Dedifferentiated amniotic fluid mesenchymal stem cell (primary cell): Measurements from ENCODE around the gene NEUROD1.
"Not testable (repeated sequence)": the region's sequence is repeated elsewhere in the genome, so short reads cannot be mapped to it uniquely, and the experiment has no call there.

Experiments used
- DNase-seq: peaks from one replicate; pipeline ENCODE4 v3.0.0-alpha.2; 2016; ENCODE audit errors: extremely low spot score

The NEUROD1 gene

DNA sequence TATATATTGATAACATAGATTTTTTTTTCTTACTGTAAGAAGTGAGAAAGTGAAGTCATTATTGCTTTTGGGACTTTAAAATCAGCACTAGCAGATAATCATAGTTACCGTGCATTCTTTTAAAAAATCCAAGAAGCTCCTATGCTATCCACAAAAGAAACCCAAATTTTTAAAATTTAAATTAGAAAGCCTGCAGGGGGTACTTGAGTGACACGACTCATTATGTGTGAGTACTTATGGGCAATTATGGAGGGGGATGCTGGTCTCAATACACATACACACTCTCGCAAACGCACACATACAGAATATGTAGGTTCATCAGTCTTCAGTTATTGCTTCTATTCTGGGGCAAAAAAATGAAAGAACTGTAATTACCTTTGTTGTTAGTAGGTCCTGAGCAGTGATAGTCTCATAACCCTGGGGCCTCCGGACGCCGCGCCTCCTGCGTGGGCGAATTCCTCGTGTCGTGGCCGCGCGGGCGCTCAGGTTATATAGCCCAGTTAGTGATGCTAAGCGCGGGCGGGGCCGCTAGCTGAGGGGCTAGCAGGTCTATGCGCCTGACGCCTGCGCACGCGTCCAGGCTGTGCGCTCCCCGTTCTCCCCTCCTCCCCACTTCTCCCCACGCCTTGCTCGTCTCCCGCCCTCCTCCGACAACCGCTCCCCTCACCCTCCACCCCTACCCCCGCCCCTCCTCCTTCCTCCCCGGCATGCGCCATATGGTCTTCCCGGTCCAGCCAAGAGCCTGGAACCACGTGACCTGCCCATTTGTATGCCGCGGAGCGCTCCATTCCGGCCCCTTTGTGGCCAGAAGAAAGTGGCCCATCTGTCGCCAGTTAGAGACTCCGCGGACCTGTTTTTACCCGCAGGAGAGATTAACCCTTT, at the start of gene NEUROD1:
Gene NEUROD1 (minus strand): TSS at position 463 of the 882 bp plus-strand sequence. CDS start 1,657 bp downstream, outside the sequence.
- no peak for DNase-seq

DNA sequence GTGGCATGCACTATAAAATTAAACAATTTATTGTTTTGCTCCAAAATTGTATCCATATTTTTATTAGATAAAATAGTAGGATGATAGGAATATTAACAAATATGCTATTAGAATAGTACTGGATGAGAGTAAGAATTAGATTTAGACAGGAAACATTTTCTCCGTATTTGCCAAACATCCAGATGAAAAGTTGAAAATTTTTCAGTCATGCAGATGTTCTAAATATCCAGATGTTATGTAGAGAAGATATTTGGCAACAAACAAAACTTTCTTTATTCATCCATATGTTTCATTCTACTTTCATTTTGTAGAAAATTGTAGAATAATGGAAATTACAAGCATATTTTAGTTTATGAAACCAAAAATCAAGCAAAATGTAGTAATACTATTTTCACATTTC, 45.2 kb upstream of the NEUROD1 start:
- no peak for DNase-seq

- DNase-seq, result no peak
These were observed 44.3 kb upstream of the NEUROD1 start for GRCh38 chr2:181724662-181725061.

DNA sequence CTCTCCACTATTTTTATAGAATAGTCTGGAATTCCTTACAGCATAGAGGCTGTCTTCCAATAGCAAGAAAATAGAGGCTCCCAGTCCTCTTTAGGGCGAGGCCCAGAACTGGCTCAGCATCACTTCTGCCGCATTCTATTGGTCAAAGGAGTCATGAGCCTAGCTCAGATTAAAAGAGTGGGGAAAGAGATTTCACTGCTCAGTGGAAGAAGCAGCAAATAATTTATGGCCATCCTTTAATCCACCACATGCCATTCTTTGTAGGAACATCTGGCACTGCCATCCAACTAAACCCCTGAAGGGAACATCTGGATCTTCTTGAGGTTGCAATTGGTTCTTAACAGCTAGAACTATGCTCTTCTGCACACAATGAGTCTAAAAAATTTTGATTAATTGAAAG, 43.4 kb upstream of the NEUROD1 start:
- no peak for DNase-seq

DNA sequence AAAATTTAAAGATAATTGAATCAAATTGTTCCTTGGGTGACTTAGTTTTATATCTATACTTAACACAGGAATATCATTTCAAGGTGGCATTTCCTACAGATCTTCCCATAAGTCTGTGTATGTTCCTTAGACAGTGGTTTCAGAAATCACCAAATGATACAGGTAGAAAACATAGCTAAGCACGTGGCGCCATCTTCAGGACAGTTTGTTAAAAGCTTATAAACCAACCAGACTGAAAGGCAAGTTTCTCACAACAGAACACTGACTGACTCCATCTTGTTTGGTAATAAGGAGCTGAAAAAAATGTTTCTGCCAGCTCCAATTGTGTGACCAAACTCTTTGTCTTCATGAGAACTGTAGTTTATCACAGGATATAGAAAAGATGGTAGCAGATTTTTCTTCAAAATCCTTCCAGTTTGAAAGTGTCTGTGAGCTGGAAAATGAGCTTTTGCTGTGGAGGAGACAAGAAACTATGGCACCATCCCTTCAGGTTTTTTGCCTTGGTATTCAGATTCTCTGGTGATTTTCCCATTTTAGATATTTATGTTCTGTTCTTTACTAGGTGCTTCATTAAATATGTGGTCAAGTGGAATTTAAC, 34.8 kb upstream of the NEUROD1 start:
- DNase-seq, result peak; percentile 78

- DNase-seq, result not testable (repeated sequence)
These were observed 30.7 kb upstream of the NEUROD1 start for GRCh38 chr2:181711051-181711450.

DNA sequence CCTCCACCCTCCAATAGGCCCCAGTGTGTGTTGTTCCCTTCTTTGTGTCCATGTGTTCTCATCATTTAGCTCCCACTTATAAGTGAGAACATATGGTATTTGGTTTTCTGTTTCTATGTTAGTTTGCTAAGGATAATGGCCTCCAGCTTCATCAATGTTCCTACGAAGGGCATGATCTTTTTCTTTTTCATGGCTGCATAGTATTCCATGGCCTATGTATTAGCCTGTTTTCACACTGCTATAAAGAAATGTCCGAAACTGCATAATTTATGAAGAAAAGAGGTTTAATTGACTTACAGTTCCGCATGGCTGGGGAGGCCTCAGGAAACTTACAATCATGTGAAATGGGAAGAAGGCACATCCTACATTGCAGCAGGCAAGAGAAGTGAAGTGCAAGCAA, 22.2 kb upstream of the NEUROD1 start:
- not testable (repeated sequence) for DNase-seq

DNA sequence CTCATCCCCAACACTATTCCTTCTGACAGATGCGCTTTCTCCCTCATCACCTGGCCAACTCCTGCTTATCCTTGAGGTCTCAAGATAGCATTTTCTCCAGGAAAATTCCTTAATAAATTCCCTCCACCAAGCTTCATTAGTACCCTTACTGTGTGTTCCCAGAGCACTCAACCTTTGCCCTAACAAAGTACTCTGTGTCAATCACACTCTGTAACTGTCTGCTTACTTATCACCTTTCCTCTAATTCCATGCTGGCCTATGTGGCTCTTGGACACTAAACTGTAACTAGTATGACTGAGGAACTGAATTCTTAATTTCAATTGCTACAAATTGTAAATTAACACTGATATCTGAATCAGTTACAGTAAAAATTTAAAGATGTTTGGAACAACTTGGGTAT, 17.9 kb upstream of the NEUROD1 start:
- DNase-seq, result no peak

DNA sequence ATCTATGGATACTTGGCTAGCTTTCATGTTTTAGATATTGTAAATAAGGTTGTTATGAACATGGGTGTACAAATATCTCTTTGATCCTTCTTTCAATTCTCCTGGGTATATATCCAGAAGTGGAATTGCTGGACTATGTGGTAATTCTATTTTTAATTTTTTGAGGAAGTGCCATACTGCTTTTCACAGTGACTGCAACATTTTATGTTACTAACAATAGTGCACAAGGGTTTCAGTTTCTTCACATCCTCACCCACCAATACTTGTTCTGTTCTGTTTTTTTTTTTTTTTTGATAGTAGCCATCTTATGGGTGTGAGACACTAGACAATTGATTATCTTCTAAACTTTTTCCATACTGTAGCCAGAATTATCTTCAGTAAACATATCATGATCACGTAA, 17.3 kb upstream of the NEUROD1 start:
- no peak for DNase-seq

GRCh38 chr2:181697126-181697525, 16.8 kb upstream of the NEUROD1 start:
- no peak for DNase-seq

- DNase-seq, result no peak
These were observed 14.0 kb upstream of the NEUROD1 start for GRCh38 chr2:181694271-181694670.

DNA sequence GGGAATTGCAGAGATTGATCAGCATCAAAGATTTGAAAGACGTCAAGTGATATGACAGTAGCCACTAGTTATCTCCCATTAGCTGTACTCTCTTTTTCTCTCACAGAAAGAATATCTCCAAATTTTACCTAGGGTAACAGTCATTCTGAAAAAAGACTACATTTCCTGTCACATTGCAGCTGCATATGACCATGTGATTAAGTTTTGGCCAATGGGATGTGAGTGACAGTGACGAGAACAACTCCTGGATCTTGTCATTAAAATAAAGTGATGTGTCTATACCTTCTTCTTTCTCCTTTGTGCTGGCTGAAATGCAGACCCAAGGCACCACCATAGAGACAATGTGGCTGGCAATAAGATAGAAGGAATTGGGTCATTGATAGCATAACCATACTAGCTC, 10.5 kb upstream of the NEUROD1 start:
- DNase-seq, result no peak

DNA sequence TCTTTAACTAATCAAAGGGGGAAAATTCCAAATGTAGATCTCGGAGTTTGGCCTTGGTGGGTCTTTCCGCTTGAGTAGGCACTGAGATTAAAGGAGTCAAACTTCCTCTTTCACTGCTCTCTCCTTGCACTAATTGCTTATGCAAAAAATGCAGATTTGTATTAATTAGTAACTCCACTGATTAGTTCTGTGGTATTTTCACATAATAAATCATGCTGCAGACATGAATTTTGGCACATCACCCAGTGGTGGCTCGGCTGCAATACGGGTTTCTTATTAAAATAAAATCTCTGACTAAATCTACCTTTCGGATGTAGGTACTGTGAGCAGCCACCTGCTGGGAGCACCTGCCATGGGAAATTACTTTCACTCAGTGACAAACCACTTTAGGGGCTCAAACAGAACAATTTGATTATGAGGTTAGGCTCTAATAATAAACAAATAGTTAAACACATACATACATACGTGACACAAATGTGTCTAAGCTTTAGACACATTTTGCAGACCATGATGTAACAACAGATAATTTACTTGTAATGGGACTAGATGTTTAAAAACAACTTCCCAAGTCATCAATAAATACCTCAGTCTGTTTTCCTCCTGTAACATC, 6.4 kb upstream of the NEUROD1 start:
- no peak for DNase-seq

- no peak for DNase-seq
These were observed 4.9 kb upstream of the NEUROD1 start for GRCh38 chr2:181685150-181685688.

DNA sequence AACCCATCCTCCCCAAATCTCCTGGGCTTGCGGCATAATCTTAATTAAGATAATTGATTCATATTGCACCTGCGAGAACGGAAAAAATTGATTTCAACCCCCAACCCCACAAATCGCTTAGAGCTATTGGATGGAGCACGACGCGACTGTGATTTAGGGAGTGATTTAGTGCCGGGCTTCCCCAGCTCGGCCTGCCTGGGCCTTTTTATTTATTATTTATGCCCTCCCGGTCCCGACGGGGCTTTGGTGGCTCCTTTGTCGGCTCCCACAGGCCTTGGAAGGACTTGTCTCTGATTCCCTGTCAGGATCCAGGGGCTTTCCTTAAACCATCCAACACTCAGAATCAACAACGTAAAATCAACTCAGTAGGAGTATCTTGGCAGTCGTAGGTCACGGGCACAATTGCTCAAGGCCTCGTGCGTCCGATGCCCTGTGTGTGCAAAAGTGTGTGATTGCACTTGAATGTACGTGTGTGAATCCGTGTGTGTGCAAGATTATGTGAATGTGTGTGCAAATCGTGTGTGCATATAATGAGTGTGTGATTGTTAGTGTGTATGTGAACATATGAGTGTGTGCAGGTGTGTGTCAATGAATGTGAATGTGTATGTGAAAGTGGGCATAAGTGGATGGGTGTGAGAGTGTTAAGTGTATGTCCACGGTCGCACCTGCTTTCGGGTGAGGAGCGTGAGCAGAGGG, 4.3 kb upstream of the NEUROD1 start:
- DNase-seq, result no peak

GRCh38 chr2:181683518-181684453, 3.5 kb upstream of the NEUROD1 start:
- peak; percentile 43 for DNase-seq

GRCh38 chr2:181682795-181683517, 2.6 kb upstream of the NEUROD1 start:
- no peak for DNase-seq

DNA sequence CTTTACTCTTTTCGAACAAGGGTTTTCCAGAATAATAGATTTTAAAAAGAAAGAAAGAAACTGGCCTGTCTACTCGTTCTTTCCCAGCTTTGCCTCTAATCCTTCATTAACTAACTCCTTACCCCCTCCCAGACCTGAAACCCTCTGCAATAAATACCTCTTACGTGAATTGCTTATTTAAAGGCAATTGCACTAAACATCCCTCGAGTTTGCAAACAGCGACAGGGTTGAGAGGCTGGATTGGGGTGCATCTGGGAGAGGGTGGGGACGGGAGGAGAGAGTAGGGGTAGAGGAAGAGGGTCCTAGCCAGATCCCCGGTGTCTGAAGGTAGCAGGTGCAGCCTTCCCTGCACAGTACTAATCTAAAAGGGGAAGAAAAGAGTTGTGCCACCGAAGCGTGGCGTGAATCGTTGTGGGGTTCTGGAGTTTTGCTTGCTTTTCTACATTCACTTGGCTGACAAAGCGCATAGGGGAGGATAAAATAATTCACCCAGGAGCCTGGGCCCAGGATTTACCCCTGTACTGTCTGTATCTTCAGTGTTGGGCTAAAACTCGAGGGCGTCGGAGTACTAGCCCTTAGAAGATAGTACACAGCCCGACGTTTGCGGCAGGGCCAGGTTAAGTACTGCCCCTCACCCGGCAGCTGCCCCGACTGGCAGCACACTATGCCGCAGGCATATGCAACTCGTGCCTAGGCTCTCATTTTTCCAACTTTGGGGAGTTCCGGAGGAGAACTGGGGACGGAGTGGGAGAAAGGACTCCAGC, 1.9 kb upstream of the NEUROD1 start:
- DNase-seq, result no peak
